ENCODE data around the gene CPLANE1.

DNA sequence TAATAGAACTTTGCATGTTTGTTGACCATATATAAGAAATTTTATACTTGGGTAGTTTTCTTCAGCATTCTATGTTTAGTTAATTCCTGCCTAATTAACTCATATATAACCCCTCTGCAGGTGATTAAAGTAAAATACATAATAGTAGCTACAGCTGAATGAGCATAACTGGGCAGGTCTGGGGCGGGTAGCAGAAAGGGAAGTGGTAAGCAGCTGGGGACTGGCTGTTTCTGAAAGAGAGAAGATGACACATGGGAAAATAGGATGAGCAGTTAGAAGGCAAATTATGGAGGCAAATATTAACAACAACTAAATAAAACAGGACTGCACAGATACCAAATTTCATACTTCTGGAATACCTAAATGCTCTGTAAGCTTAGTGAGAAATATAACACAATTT lies 128.1 kb downstream of the CPLANE1 start:
- TF ChIP-seq, protein P1, sequence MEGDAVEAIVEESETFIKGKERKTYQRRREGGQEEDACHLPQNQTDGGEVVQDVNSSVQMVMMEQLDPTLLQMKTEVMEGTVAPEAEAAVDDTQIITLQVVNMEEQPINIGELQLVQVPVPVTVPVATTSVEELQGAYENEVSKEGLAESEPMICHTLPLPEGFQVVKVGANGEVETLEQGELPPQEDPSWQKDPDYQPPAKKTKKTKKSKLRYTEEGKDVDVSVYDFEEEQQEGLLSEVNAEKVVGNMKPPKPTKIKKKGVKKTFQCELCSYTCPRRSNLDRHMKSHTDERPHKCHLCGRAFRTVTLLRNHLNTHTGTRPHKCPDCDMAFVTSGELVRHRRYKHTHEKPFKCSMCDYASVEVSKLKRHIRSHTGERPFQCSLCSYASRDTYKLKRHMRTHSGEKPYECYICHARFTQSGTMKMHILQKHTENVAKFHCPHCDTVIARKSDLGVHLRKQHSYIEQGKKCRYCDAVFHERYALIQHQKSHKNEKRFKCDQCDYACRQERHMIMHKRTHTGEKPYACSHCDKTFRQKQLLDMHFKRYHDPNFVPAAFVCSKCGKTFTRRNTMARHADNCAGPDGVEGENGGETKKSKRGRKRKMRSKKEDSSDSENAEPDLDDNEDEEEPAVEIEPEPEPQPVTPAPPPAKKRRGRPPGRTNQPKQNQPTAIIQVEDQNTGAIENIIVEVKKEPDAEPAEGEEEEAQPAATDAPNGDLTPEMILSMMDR (IDR thresholded peaks at IDR 0.05) = no peak
- no peak for TF ChIP-seq POLR2A (IDR thresholded peaks at IDR 0.05)

Data from suprapubic skin (tissue), 3 donors.